HG03095 (cell line): ENCODE results near the gene FIGNL2.

Experiments
- ATAC-seq: cut with Tn5 transposase; IDR thresholded peaks from one replicate; pipeline ENCODE4 v1.9.1; 2021; ENCODE audit warnings: moderate library complexity; ENCODE audit not compliant: unreplicated experiment

The FIGNL2 gene

GRCh38 chr12:51777973-51778372 is 70.5 kb downstream of the FIGNL2 start:
- ATAC-seq: no peak

GRCh38 chr12:51777457-51777856 is 71.1 kb downstream of the FIGNL2 start:
- no peak for ATAC-seq

- no peak for ATAC-seq
These were observed 73.6 kb downstream of the FIGNL2 start for GRCh38 chr12:51774933-51775332.

GRCh38 chr12:51773145-51773869 is 75.2 kb downstream of the FIGNL2 start:
- ATAC-seq: no peak

GRCh38 chr12:51771008-51771407 is 77.5 kb downstream of the FIGNL2 start:
- ATAC-seq: no peak
